SK-N-SH treated with all-trans-retinoic acid at 6 μM for 48 hours (cell line): Measurements from ENCODE around the gene RNASE9.

Source experiments
- CSRNP3 ChIP-seq: fragments of 250-450 bp; sonication (Bioruptor Pico); IDR thresholded peaks from 2 replicates; pipeline ENCODE4 v1.5.1; 2021; ENCODE audit warnings: mild to moderate bottlenecking, moderate library complexity
- ZNF70 ChIP-seq: fragments of 450-650 bp; formaldehyde crosslinking; IDR thresholded peaks from 2 replicates; pipeline ENCODE4 v1.5.0; 2020; ENCODE audit warnings: mild to moderate bottlenecking, moderate library complexity

GRCh38 chr14:20530771-20531571, 29.9 kb downstream of the RNASE9 start:
- TF ChIP-seq ZNF70 (no peak), CSRNP3 (CRISPR knock-in tag) (no peak)
